ENCODE data around the gene MEF2C.

- no peak for TF ChIP-seq POLR2A (IDR thresholded peaks at IDR 0.05)
- no peak for TF ChIP-seq CTCF (IDR thresholded peaks at IDR 0.05)
Observed at GRCh38 chr5:88715503-88715902, 167.5 kb downstream of the MEF2C start.
